ENCODE results near the gene BMAL1.

BMAL1 gene

GRCh38 chr11:13289081-13289480, 11.5 kb downstream of the BMAL1 start:
- intact Hi-C loops (cut with DNase I), result no loop called here
- no peak for DNase-seq

GRCh38 chr11:13290221-13290980, 12.8 kb downstream of the BMAL1 start:
- no peak for DNase-seq
- intact Hi-C loops (cut with DNase I), result no loop called here

GRCh38 chr11:13291361-13291760, 13.8 kb downstream of the BMAL1 start:
- intact Hi-C loops (cut with DNase I), result no loop called here

GRCh38 chr11:13291800-13292199, 14.2 kb downstream of the BMAL1 start:
- DNase-seq, result no peak
- intact Hi-C loops (cut with DNase I), result no loop called here

More at GRCh38 chr11:13291361-13291760, 13.8 kb downstream of the BMAL1 start:
- DNase-seq, result no peak

GRCh38 chr11:13292970-13293369, 15.4 kb downstream of the BMAL1 start:
- intact Hi-C loops (cut with DNase I), result no loop called here
- DNase-seq, result no peak

GRCh38 chr11:13294178-13294577, 16.6 kb downstream of the BMAL1 start:
- intact Hi-C loops (cut with DNase I), result no loop called here
- DNase-seq, result no peak

- no peak for DNase-seq
- intact Hi-C loops (cut with DNase I), result no loop called here
These were observed 17.4 kb downstream of the BMAL1 start for GRCh38 chr11:13294771-13295579.

GRCh38 chr11:13297308-13297916, 19.8 kb downstream of the BMAL1 start:
- intact Hi-C loops (cut with DNase I), result no loop called here
- DNase-seq, result no peak

GRCh38 chr11:13297917-13298356, 20.3 kb downstream of the BMAL1 start:
- intact Hi-C loops (cut with DNase I), result no loop called here
- DNase-seq, result no peak

GRCh38 chr11:13298765-13299164, 21.2 kb downstream of the BMAL1 start:
- intact Hi-C loops (cut with DNase I), result no loop called here
- DNase-seq, result no peak

- no peak for DNase-seq
- intact Hi-C loops (cut with DNase I), result no loop called here
These were observed 23.9 kb downstream of the BMAL1 start for GRCh38 chr11:13301522-13301921.

GRCh38 chr11:13302420-13302958, 24.9 kb downstream of the BMAL1 start:
- DNase-seq, result peak in 2 of 10 donors; percentile 58 to 81
- intact Hi-C loops (cut with DNase I), result no loop called here

GRCh38 chr11:13303668-13304649, 26.4 kb downstream of the BMAL1 start:
- intact Hi-C loops (cut with DNase I), result no loop called here
- no peak for DNase-seq

GRCh38 chr11:13304655-13305335, 27.2 kb downstream of the BMAL1 start:
- no peak for DNase-seq
- intact Hi-C loops (cut with DNase I), result no loop called here

- no peak for DNase-seq
- intact Hi-C loops (cut with DNase I), result no loop called here
These were observed 31.1 kb downstream of the BMAL1 start for GRCh38 chr11:13308704-13309103.

- DNase-seq, result no peak
- intact Hi-C loops (cut with DNase I), result no loop called here
These were observed 31.6 kb downstream of the BMAL1 start for GRCh38 chr11:13309156-13309555.

- no peak for DNase-seq
- intact Hi-C loops (cut with DNase I), result no loop called here
These were observed 32.9 kb downstream of the BMAL1 start for GRCh38 chr11:13310443-13310842.

GRCh38 chr11:13311570-13311969, 34.0 kb downstream of the BMAL1 start:
- intact Hi-C loops (cut with DNase I), result no loop called here
- no peak for DNase-seq
